H1 (cell line): ENCODE data around the gene SPAAR.

Experiments
- ATF2 ChIP-seq: IDR thresholded peaks from 2 replicates; pipeline ENCODE4 v1.6.1; 2012; ENCODE audit warnings: low read length, inconsistent platforms
- CEBPB ChIP-seq: IDR thresholded peaks from 2 replicates; pipeline ENCODE4 v1.6.1; 2012; ENCODE audit warnings: low read depth, low read length
- CREB1 ChIP-seq: IDR thresholded peaks from 2 replicates; pipeline ENCODE4 v1.6.1; 2012; ENCODE audit warnings: inconsistent platforms
- CTCF ChIP-seq, 3 experiments: IDR thresholded peaks; 1 replicate in 2 of 3; 2 replicates in 1 of 3; pipeline versions ENCODE4 v1.5.1 to v1.6.1; 2011; ENCODE audit warnings: low read length in 3 of 3, mild to moderate bottlenecking in 3 of 3, inconsistent platforms in 2 of 3, low read depth in 1 of 3, moderate library complexity in 1 of 3; ENCODE audit not compliant: insufficient read depth in 1 of 3; ENCODE audit errors: control extremely low read depth in 1 of 3
- EP300 ChIP-seq, 2 experiments: IDR thresholded peaks; 1 replicate in 1 of 2; 2 replicates in 1 of 2; pipeline ENCODE4 v1.6.1; 2011 to 2012; ENCODE audit warnings: low read depth in 2 of 2, low read length in 2 of 2, mild to moderate bottlenecking in 2 of 2, borderline replicate concordance in 1 of 2, inconsistent platforms in 1 of 2, moderate library complexity in 1 of 2
- EZH2 ChIP-seq: fragments of 200-600 bp; sonication (generic); IDR thresholded peaks from 2 replicates; pipeline ENCODE4 v1.7.1; 2012; ENCODE audit warnings: low read depth, mild to moderate bottlenecking, moderate library complexity, low read length, inconsistent platforms; ENCODE audit not compliant: severe bottlenecking
- MAX ChIP-seq: IDR thresholded peaks from 2 replicates; pipeline ENCODE4 v1.6.1; 2012; ENCODE audit warnings: inconsistent platforms
- NRF1 ChIP-seq: IDR thresholded peaks from 2 replicates; pipeline ENCODE4 v1.6.1; 2011; ENCODE audit warnings: mild to moderate bottlenecking, low read depth, low read length, improper control_type of control experiment
- POLR2A ChIP-seq, 2 experiments: IDR thresholded peaks; 1 replicate in 1 of 2; 2 replicates in 1 of 2; pipeline ENCODE4 v1.6.1; 2011; ENCODE audit warnings: low read depth in 2 of 2, low read length in 2 of 2, mild to moderate bottlenecking in 2 of 2; ENCODE audit errors: control extremely low read depth in 1 of 2
- POLR2AphosphoS5 ChIP-seq: IDR thresholded peaks from 2 replicates; pipeline ENCODE4 v1.6.1; 2011; ENCODE audit warnings: low read depth, low read length
- SP1 ChIP-seq: IDR thresholded peaks from 2 replicates; pipeline ENCODE4 v1.6.1; 2011; ENCODE audit warnings: low read depth, low read length
- ZNF274 ChIP-seq: IDR thresholded peaks from 2 replicates; pipeline ENCODE4 v1.7.0; 2012; ENCODE audit warnings: low read length, borderline replicate concordance; ENCODE audit errors: extremely low read depth

- TF ChIP-seq SP1 (no peak), CREB1 (no peak), CTCF (IDR thresholded peaks at IDR 0.05; ENCODE audit: control extremely low read depth in 1 of 3, insufficient read depth in 1 of 3, low read depth in 1 of 3, low read length in 3 of 3) (no peak), ZNF274 (no peak), MAX (no peak), NRF1 (no peak), EP300 (IDR thresholded peaks at IDR 0.05; ENCODE audit: borderline replicate concordance in 1 of 2, low read depth in 2 of 2, low read length in 2 of 2) (no peak), EZH2 (no peak), CEBPB (no peak), POLR2AphosphoS5 (no peak), ATF2 (no peak), POLR2A (IDR thresholded peaks at IDR 0.05; ENCODE audit: control extremely low read depth in 1 of 2, low read depth in 2 of 2, low read length in 2 of 2) (no peak)
These were observed 2.4 kb downstream of the SPAAR start for GRCh38 chr9:35911690-35912089.
